Activated naive CD4-positive, alpha-beta T cell treated with anti-CD3 and anti-CD28 coated beads, Interleukin-2, amount 50 U/mL, for 72 hours (primary cell): ENCODE data around the gene UBE2Q1. TPM values are rescaled to one million over a fixed set of nuclear protein-coding genes. Genes with fewer than 3 reads are reported as not detected.

Experiments
- ATAC-seq, 2 donors: fragments of 150-1000 bp; cut with Tn5 transposase; 2 replicates each; pipeline ENCODE4 v1.10.0; 2021; ENCODE audit warnings: mild to moderate bottlenecking in 2 of 2, moderate library complexity in 2 of 2
- DNase-seq, 2 donors: peaks; one replicate each; pipeline ENCODE4 v3.0.0; 2021 to 2022; ENCODE audit warnings: low spot score in 2 of 2
- H3K27ac Mint-ChIP-seq, 2 donors: one replicate each; pipeline ENCODE4 v1.8.0; 2022; ENCODE audit warnings: mild to moderate bottlenecking in 2 of 2, mixed read lengths in 2 of 2
- H3K36me3 Mint-ChIP-seq, 2 donors: one replicate each; pipeline ENCODE4 v1.8.0; 2022; ENCODE audit warnings: mixed read lengths in 2 of 2
- H3K9me3 Mint-ChIP-seq, 2 donors: one replicate each; pipeline ENCODE4 v1.8.0; 2022; ENCODE audit warnings: mixed read lengths in 2 of 2
- total RNA-seq, 2 donors: library from RNA; stranded (reverse); gene quantifications; one replicate each; pipeline ENCODE4 v1.2.3, GENCODE V29; 2022

The UBE2Q1 gene
- 100 to 1,000 TPM in 1 of 2 donors, 10 to 100 TPM in 1; 99.5 to 113 TPM for total RNA-seq

- peak; percentile 39 to 71 for DNase-seq
- peaks cover 24 to 33% of the 10 kb centered on the region in 2 donors for H3K36me3 Mint-ChIP-seq
- no peaks in the 10 kb centered on the region for H3K9me3 Mint-ChIP-seq
- ATAC-seq, result peak in 1 of 2 donors; percentile 7
- H3K27ac Mint-ChIP-seq, result peak within 1 kb of the TSS; percentile 94 to 97
Measured at GRCh38 chr1:154557939-154558719, at the start of gene UBE2Q1. Gene UBE2Q1 (minus strand): TSS chr1:154558662. CDS start chr1:154558553, 109 bp downstream.

DNA sequence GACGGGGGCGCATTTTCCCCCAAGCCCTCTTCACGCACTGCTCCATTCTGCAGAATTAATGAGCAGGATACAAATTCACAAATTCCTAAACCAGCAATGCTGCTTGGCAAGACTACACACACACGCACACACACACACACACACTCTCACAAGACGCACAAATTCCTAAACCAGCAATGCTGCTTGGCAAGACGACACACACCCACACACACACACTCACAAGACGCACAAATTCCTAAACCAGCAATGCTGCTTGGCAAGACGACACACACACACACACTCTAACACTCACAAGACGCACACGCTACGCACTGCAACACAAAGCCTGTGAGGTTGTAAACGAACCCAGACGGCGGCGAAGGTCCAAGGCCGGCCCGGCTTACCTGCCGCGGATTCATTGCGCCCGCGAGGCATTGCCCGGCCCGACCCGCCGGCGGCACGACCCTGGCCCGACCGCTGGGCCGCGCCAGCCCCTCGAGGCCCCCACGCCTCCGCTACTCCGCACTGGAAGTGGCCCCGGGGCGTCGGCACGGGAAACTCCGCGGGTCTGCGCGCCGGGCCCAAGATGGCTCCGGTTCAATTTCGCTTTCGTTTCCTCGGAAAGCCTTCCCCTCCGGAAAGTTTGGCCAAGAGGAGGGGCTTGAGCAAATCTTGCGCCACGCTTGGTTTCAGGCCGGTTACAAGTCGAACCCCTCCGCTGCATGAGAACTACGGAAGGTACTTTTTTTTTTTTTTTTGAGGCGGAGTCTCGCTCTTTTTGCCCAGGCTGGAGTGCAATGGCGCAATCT is 49.3 kb upstream of the UBE2Q1 start, which contains the start of gene ADAR:
ADAR (minus strand) TSS at position 578 of the 788 bp plus-strand sequence; CDS start at position 398, 180 bp downstream.
- H3K27ac Mint-ChIP-seq, result peak within 1 kb of the TSS; percentile 95 to 99
- peak; percentile 85 to 92 for DNase-seq
- H3K9me3 Mint-ChIP-seq, result no peaks in the 10 kb centered on the region
- peaks cover 11 to 30% of the 10 kb centered on the region in 2 donors for H3K36me3 Mint-ChIP-seq
- ATAC-seq, result peak; percentile 65 to 82

DNA sequence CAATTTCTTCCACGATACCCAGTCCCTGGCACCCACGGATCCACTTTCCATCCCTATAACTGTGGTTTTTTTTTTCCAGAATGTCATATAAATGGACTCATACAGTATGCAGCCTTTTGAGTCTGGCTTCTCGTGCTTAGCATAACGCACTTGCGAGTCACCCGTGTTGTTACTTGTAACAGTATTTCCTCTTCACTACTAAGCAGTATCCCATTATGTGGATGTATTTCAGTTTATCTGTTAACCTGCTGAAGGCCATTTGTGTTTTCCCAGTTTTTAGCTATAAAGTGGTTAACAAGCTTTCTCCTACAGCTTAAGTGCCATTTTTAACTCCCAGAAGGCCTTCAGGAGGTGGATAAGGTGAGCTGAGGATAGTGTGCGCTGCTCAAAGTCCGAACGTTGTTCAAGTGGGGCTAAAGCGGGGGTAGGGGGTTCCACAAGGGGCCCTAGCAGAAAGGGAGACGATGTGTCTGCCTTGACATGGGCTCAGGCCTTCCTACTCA is 48.7 kb upstream of the UBE2Q1 start:
- peaks cover 11 to 32% of the 10 kb centered on the region in 2 donors for H3K36me3 Mint-ChIP-seq
- H3K27ac Mint-ChIP-seq, result peak overlapping the region; percentile 95 to 98
- DNase-seq, result no peak
- no peaks in the 10 kb centered on the region for H3K9me3 Mint-ChIP-seq
- ATAC-seq, result peak; percentile 1 to 9

GRCh38 chr1:154605534-154605933 is 47.1 kb upstream of the UBE2Q1 start:
- DNase-seq (no peak), ATAC-seq (no peak)
- peak overlapping the region; percentile 60 to 87 for H3K27ac Mint-ChIP-seq
- peaks cover 18 to 49% of the 10 kb centered on the region in 2 donors for H3K36me3 Mint-ChIP-seq
- no peaks in the 10 kb centered on the region for H3K9me3 Mint-ChIP-seq

GRCh38 chr1:154603317-154603716 is 44.9 kb upstream of the UBE2Q1 start:
- H3K9me3 Mint-ChIP-seq, result no peaks in the 10 kb centered on the region
- ATAC-seq (no peak), DNase-seq (no peak)
- H3K36me3 Mint-ChIP-seq, result peaks cover 26 to 53% of the 10 kb centered on the region in 2 donors
- H3K27ac Mint-ChIP-seq, result peak overlapping the region; percentile 53 to 60

DNA sequence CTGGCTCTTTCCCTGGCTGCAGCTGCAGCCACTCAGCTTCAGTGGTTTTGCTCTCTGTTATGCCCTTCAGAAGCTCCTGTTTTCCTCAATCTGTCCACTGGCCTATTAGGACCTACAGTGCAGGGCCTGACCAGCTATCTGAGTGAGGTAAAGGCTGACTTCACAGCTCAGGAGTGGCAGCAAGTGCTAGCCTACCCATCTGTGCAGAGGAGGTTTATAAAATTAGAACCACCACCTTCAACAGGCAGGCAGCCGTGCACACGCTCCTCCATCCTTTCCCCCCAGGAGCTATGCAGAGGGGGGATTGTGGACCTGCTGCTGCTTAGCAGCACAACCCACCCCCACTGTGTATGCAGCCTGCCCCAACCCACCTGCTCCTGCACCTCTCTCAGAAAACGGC is 41.2 kb upstream of the UBE2Q1 start:
- no peaks in the 10 kb centered on the region for H3K9me3 Mint-ChIP-seq
- H3K27ac Mint-ChIP-seq, result peak overlapping the region; percentile 25 to 84
- no peak for ATAC-seq
- DNase-seq, result no peak
- peaks cover 27 to 37% of the 10 kb centered on the region in 2 donors for H3K36me3 Mint-ChIP-seq

- H3K9me3 Mint-ChIP-seq, result no peaks in the 10 kb centered on the region
- DNase-seq (no peak), ATAC-seq (peak in 1 of 2 donors; percentile 36)
- peaks cover 33 to 43% of the 10 kb centered on the region in 2 donors for H3K36me3 Mint-ChIP-seq
- H3K27ac Mint-ChIP-seq, result peak overlapping the region; percentile 84
Measured at GRCh38 chr1:154598871-154599635, 40.6 kb upstream of the UBE2Q1 start.

- no peaks in the 10 kb centered on the region for H3K9me3 Mint-ChIP-seq
- ATAC-seq (peak; percentile 47 to 62), DNase-seq (no peak)
- no peak overlapping the region for H3K27ac Mint-ChIP-seq
- H3K36me3 Mint-ChIP-seq, result peaks cover 37 to 41% of the 10 kb centered on the region in 2 donors
Measured at GRCh38 chr1:154595621-154596020, 37.2 kb upstream of the UBE2Q1 start.

- Mint-ChIP-seq H3K36me3 (peaks cover 36 to 43% of the 10 kb centered on the region in 2 donors), H3K27ac (peak overlapping the region in 1 of 2 donors; percentile 29), H3K9me3 (no peaks in the 10 kb centered on the region)
- ATAC-seq, result no peak
- DNase-seq, result no peak
Measured at GRCh38 chr1:154594811-154595210, 36.3 kb upstream of the UBE2Q1 start.

GRCh38 chr1:154593390-154593789 is 34.9 kb upstream of the UBE2Q1 start:
- H3K36me3 Mint-ChIP-seq, result peaks cover 37 to 56% of the 10 kb centered on the region in 2 donors
- ATAC-seq, result no peak
- peak overlapping the region in 1 of 2 donors; percentile 44 for H3K27ac Mint-ChIP-seq
- no peak for DNase-seq
- H3K9me3 Mint-ChIP-seq, result no peaks in the 10 kb centered on the region

DNA sequence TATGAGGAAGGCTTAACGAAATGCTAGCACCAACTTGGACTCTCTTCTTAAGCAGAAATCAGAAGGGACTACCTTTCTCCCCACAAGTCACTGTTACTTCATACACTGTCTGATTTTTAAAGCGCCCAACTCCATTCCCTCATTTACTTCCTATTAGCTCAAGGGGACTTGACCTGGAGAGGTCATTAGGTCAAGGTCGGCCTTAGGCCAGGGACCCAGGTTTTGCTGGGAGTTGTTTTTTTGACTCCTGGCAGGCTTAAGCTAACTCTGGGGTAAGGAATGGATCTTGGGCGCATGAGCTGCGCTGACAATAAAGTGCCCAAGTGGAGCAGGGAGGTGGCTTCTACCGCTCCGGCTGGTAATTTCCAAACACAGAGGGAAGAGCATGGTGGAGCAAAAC is 32.7 kb upstream of the UBE2Q1 start:
- no peak for DNase-seq
- peaks cover 41 to 60% of the 10 kb centered on the region in 2 donors for H3K36me3 Mint-ChIP-seq
- no peak for ATAC-seq
- no peaks in the 10 kb centered on the region for H3K9me3 Mint-ChIP-seq
- H3K27ac Mint-ChIP-seq, result peak overlapping the region; percentile 51 to 58

DNA sequence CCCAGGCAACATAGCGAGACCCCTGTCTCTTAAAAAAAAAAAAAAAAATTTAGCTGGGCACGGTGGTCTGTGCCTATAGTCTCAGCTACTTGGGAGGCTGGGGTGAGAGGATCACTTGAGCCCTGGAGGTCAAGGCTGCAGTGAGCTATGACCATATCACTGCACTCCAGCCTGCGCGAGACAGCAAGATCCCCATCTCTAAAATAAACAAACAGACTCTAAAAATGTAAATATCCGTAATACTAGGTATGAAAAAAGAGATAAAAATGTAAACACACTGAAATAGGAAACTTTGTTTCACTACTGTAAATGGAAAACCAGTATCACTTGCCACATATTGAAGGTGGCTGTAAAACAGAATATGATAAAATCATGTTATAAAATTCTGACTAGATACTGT is 32.3 kb upstream of the UBE2Q1 start:
- Mint-ChIP-seq H3K36me3 (peaks cover 44 to 64% of the 10 kb centered on the region in 2 donors), H3K27ac (peak overlapping the region; percentile 18 to 58), H3K9me3 (no peaks in the 10 kb centered on the region)
- ATAC-seq (no peak), DNase-seq (no peak)

DNA sequence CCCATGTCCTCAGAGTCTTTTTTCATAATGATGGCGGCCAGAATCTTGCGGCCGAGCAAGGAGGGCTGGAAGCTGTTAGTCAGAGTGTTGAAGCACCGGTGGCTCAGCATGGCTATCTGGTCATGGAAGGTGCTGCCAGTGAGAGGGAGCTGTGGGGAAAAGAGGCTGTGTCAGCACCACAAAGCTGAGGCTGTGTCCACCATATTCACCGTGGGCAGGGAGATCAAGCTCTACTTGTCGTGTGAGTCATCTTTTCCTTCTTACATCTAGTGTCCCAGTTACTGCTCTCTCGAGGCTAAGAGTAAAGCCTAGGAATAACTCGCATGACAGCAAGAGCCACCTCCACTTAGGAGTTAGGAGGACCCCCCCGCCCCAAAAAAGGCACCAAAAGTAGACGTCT is 31.3 kb upstream of the UBE2Q1 start:
- no peak for DNase-seq
- peak in 1 of 2 donors; percentile 78 for ATAC-seq
- H3K27ac Mint-ChIP-seq, result peak overlapping the region; percentile 56 to 76
- peaks cover 53 to 71% of the 10 kb centered on the region in 2 donors for H3K36me3 Mint-ChIP-seq
- no peaks in the 10 kb centered on the region for H3K9me3 Mint-ChIP-seq

- Mint-ChIP-seq H3K9me3 (no peaks in the 10 kb centered on the region), H3K27ac (peak overlapping the region in 1 of 2 donors; percentile 84), H3K36me3 (peaks cover 35 to 47% of the 10 kb centered on the region in 2 donors)
- no peak for DNase-seq
- ATAC-seq, result no peak
Measured at GRCh38 chr1:154586641-154587040, 28.2 kb upstream of the UBE2Q1 start.

DNA sequence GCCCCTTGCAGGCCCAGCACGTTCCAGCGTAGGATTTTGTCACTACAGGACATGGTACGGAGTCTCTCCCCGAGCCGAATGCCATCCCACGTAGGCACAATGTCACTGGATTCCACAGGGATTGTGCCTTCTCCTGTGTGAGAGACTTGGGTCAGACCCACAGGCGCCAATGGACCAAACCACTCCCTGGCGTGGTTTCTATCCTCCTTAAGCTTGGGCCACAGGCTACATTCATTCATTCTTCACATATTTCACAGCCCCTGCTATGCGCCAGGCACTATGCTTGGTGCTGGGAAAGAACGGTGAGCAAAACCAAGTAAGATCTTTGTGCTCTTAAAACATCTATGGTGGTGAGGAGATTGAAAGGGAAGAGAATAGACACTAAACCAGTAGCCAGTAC is 27.8 kb upstream of the UBE2Q1 start:
- H3K36me3 Mint-ChIP-seq, result peaks cover 35 to 47% of the 10 kb centered on the region in 2 donors
- H3K27ac Mint-ChIP-seq, result peak overlapping the region in 1 of 2 donors; percentile 84
- DNase-seq (no peak), ATAC-seq (no peak)
- H3K9me3 Mint-ChIP-seq, result no peaks in the 10 kb centered on the region
